ELF-1 (cell line): ENCODE measurements around the gene KDM1A.

ENCODE experiments used
- DNase-seq: peaks from one replicate; pipeline ENCODE4 v3.0.0-alpha.2; 2016; ENCODE audit warnings: low read depth, low spot score

The KDM1A gene

DNA sequence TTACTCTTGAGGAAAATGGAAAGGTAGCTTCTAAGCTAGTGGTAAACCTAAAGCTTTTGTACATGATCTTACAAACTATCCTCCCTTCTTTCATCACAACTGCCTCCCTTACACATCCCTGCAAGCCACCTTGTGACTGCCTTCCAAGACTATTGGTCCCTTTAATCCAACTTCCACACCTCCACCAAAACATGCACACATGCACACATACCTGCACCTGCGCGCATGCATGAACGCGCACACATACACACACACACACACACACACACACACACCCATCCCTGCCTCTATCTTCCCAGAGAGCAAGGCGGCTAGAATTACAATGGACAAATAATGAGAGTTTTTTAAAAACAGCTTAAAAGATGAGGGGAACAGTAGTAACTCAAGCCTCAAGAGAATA lies 91.1 kb downstream of the KDM1A start:
- no peak for DNase-seq

GRCh38 chr1:23111600-23112535 lies 92.6 kb downstream of the KDM1A start:
- peak; percentile 33 for DNase-seq

- no peak for DNase-seq
Measured at GRCh38 chr1:23114424-23115079, 95.3 kb downstream of the KDM1A start.

GRCh38 chr1:23116216-23116836 lies 97.1 kb downstream of the KDM1A start:
- DNase-seq, result no peak

- DNase-seq, result no peak
Measured at GRCh38 chr1:23116921-23117699, 97.8 kb downstream of the KDM1A start.

- no peak for DNase-seq
Measured at GRCh38 chr1:23118407-23118806, 99.1 kb downstream of the KDM1A start.

DNA sequence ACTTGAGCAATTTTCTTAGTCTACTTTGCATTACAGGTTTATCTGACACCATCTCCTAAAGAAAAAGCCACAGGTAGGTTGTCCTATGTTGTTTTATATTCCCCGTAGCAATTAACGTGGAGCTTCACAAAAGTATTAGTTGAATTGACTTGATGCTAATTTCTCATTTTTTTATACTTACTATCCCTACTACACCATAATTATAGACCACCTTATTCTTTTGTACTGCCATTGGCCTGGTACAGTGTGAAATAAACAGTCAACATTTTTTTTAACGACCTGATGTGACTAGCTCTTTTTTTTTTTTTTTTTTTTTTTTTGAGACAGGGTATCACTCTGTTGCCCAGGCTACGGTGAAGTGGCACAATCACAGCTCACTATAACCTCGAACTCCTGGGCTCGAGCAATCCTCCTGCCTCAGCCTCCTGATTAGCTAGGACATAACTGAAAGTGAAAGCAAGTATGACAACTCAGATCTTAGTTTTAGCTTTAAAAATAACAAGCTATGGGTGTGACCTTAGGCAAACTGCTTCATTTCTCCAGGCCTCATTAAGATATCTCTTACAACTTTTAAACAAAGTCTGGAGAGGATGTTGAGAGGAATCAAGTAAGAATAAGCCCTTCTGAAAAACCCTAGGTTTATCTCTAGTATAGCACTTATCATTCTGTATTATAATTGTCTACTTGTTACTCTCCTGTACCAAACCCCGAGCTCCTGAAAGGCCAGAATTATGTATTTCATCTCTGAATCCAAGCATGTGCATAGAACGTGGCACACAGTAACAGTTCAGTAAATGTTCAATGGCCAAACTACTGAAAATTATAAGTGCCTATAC lies 99.9 kb downstream of the KDM1A start:
- DNase-seq, result no peak

GRCh38 chr1:23120383-23120782 lies 101.1 kb downstream of the KDM1A start:
- no peak for DNase-seq

- DNase-seq, result peak; percentile 41
Measured at GRCh38 chr1:23122023-23122748, 102.9 kb downstream of the KDM1A start.

GRCh38 chr1:23122796-23123195 lies 103.5 kb downstream of the KDM1A start:
- DNase-seq, result no peak

DNA sequence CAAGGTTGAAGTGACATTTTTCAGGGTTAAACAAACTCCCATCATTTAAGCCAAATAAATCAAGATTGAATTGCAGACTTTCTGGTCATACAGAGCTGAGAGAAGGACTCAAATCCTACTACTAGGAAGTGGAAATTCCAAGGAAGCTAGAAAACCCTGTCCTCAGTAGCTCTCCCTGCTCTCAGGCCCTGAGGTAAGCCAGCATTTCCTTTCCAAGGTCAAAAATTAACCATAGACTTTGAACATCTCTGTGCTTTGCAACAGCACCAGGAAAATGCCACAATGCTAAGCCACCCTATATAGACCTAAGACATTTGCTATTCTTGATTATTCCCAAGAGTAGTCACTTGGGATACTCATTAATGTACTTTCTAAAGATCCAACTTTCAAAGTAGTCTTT lies 104.3 kb downstream of the KDM1A start:
- no peak for DNase-seq

DNA sequence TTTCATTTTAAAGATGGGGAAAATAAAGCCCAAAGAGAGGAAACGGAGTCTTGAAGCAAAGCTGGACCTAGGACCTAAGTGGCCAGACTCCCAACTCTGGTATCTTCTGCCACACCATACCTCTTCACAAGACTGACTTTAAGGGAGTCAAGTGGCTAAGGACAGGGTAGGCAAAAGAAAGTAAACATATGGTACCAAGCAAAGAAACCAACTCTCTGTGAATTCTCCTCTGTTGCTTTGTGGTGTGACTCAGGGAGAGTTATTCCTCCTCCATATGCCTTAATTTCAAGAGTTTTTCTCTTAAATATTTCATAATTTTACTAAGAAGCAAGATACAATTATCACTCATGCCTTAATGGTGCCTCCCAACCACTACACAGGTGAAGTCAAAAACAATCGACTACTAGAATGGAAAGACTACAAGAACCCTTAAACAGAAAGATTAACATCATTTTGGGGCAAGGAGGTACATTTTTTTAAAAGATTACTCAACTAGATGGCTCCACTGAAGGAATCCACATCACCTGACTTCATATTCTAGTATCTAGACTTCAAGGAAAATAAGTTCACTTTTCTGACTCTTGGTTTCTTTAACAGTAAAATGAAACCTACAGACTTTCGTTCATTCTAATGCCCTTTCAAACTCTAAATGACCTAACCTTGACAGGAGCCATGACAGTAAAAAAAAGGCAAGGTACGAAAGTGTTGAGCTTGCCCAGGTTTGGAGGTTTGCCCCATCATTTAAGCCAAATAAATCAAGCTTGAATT lies 105.2 kb downstream of the KDM1A start:
- DNase-seq, result no peak

- DNase-seq, result no peak
Measured at GRCh38 chr1:23125489-23125888, 106.2 kb downstream of the KDM1A start.

- DNase-seq, result no peak
Measured at GRCh38 chr1:23126200-23126599, 106.9 kb downstream of the KDM1A start.

DNA sequence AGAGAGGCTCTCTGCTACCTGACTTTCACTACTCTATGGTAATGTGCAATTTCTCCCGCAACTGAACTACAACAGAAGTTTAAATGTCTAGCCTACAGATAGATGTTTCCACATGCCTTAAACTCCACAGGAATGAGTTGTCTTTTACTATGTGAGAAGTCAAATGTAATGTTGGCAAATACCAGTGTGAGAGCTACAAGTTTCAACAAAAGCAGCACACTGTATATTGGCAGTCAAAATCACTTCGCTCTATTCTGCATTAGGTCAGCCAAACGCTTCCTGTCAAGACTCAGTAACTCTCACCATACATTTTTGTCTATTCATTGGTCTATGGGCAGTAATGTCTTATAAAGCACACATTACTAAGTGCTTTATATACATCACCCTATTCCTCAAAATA lies 107.5 kb downstream of the KDM1A start:
- DNase-seq, result no peak

DNA sequence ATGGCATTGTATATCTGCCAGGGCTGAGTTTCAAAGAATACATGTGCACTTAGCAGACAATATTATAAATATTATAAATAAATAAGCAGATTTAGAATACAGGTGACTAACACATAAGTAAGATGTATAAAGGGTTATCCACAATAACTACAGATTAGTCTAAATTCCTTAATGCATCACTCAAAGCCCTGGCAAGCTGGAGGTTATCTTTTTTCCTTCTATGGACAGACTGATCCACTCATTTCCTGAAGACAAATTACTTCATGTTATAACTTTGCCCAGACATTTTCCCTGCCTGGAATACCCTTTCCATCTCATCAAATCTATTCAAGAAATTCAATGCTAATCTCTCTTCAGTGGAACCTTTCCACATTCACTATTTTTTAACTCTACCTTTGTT lies 110.6 kb downstream of the KDM1A start:
- no peak for DNase-seq

DNA sequence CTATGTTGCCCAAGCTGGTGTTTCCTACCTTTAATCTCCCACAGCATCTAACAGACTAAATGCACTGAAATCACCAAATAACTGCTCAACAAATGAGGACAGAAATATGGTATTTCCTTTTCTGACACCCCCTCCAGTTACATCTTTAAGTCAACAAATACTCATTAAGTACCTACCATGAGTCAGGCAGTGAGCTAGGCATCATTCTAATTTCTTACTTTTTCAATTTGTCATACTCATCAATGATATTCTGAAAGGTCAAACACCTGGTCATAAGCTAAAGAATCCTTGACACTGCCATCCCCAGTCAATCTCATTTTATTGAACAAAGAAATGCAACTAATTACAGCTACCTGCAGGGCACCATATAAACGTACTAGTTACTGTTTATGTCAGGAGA lies 112.8 kb downstream of the KDM1A start:
- no peak for DNase-seq
